Lung (tissue), 12 donors: Measurements from ENCODE around the gene PTGES. TPM values are rescaled to one million over a fixed set of nuclear protein-coding genes. Genes with fewer than 3 reads are reported as not detected.

Source experiments
- ATAC-seq: fragments of 200-7000 bp; cut with Tn5 transposase; one replicate; pipeline ENCODE4 v1.9.1; 2020; ENCODE audit warnings: moderate number of reproducible peaks; ENCODE audit not compliant: insufficient read depth, low FRiP score
- DNase-seq, 3 donors: peaks; one replicate each; pipeline ENCODE4 v3.0.0-alpha.2; 2013 to 2017
- H3K27ac ChIP-seq, 2 donors: one replicate each; pipeline ENCODE4 v1.5.1; 2013; ENCODE audit warnings: mild to moderate bottlenecking in 2 of 2, moderate library complexity in 2 of 2, control low read depth in 1 of 2, inconsistent platforms in 1 of 2, low read depth in 1 of 2, low read length in 1 of 2
- H3K27me3 ChIP-seq, 3 donors: one replicate each; pipeline ENCODE4 v1.5.1; 2013; ENCODE audit warnings: low read length in 2 of 3; ENCODE audit not compliant: control insufficient read depth in 3 of 3, insufficient read depth in 3 of 3
- H3K36me3 ChIP-seq, 4 donors: one replicate each; pipeline ENCODE4 v1.5.1; 2013; ENCODE audit warnings: low read length in 4 of 4, mild to moderate bottlenecking in 1 of 4, moderate library complexity in 1 of 4; ENCODE audit not compliant: control insufficient read depth in 4 of 4, insufficient read depth in 4 of 4
- H3K4me1 ChIP-seq, 5 donors: one replicate each; pipeline ENCODE4 v1.5.1; 2013; ENCODE audit warnings: low read length in 5 of 5, mild to moderate bottlenecking in 2 of 5, moderate library complexity in 1 of 5; ENCODE audit not compliant: control insufficient read depth in 5 of 5, insufficient read depth in 5 of 5
- H3K4me3 ChIP-seq: one replicate; pipeline ENCODE4 v1.5.1; 2013; ENCODE audit warnings: mild to moderate bottlenecking, control low read depth, moderate library complexity
- H3K9ac ChIP-seq, 2 donors: one replicate each; pipeline ENCODE4 v1.5.1; 2013; ENCODE audit warnings: low read length in 2 of 2, control low read depth in 1 of 2; ENCODE audit not compliant: insufficient read depth in 1 of 2
- H3K9me3 ChIP-seq, 4 donors: one replicate each; pipeline ENCODE4 v1.5.1; 2013; ENCODE audit warnings: low read length in 3 of 4, mild to moderate bottlenecking in 1 of 4, moderate library complexity in 1 of 4; ENCODE audit not compliant: control insufficient read depth in 4 of 4, insufficient read depth in 3 of 4
- CTCF ChIP-seq: IDR thresholded peaks from 2 replicates; pipeline ENCODE4 v1.5.1; 2012; ENCODE audit warnings: mild to moderate bottlenecking; ENCODE audit errors: control extremely low read depth, extremely low read depth
- WGBS, 2 donors: extraction: QIAGEN DNeasy Blood & Tissue Kit; methylation state at CpG; one replicate each; pipeline ENCODE4 v1.1.7; 2013; 5-methylcytosine and 5-hydroxymethylcytosine counted together
- polyA plus RNA-seq, 2 donors: library from polyadenylated mRNA; stranded (reverse); fragments of 200-250 nt; gene quantifications; one replicate each; pipeline ENCODE4 v1.2.1, GENCODE V29; 2013
- total RNA-seq, 2 donors: library from RNA; depleted of rRNA in 1 of 2; stranded (reverse); fragments of >200 nt in 1 of 2; gene quantifications; one replicate each; pipeline ENCODE4 v1.2.1, GENCODE V29; 2014 to 2021
- donor health status: control.
- donor health status: control.
- donor health status: Bipolar disorder and iron deficiency.
- donor health status: healthy.
- donor health status: DM: yes; HTN: yes; CAD: no.

The PTGES gene
- total and polyA plus RNA-seq, 4 donors = 8.0 to 19.8 (median 14.0) TPM

GRCh38 chr9:129732946-129733631 is 19.8 kb downstream of the PTGES start:
- no peak overlapping the region for H3K4me3 ChIP-seq
- H3K27ac ChIP-seq = no peak overlapping the region
- H3K27me3 ChIP-seq = peaks cover 0 to 11% (median 0%) of the 10 kb centered on the region in 3 donors
- DNase-seq (no peak), ATAC-seq (no peak)
- 84 to 90% methylated on average over 23 of the region's 23 CpGs for WGBS, 2 donors
- peaks cover 0 to 4% (median 0%) of the 10 kb centered on the region in 5 donors for H3K4me1 ChIP-seq
- H3K36me3 ChIP-seq = no peaks in the 10 kb centered on the region
- H3K9me3 ChIP-seq = no peaks in the 10 kb centered on the region
- H3K9ac ChIP-seq = no peak overlapping the region
- no peak for TF ChIP-seq CTCF

- Histone ChIP-seq H3K27me3 (peaks cover 0 to 10% (median 0%) of the 10 kb centered on the region in 3 donors), H3K27ac (no peak overlapping the region), H3K9me3 (no peaks in the 10 kb centered on the region), H3K4me1 (no peaks in the 10 kb centered on the region), H3K36me3 (no peaks in the 10 kb centered on the region), H3K4me3 (no peak overlapping the region), H3K9ac (no peak overlapping the region)
- ATAC-seq = no peak
- 58 to 66% methylated on average over 10 of the region's 10 CpGs for WGBS, 2 donors
- DNase-seq = no peak
- TF ChIP-seq CTCF = no peak
These were observed 20.7 kb downstream of the PTGES start for GRCh38 chr9:129732100-129732499.

GRCh38 chr9:129731477-129732085 is 21.3 kb downstream of the PTGES start:
- Histone ChIP-seq H3K9ac (no peak overlapping the region), H3K27ac (no peak overlapping the region), H3K4me3 (no peak overlapping the region), H3K36me3 (no peaks in the 10 kb centered on the region), H3K27me3 (peaks cover 0 to 10% (median 0%) of the 10 kb centered on the region in 3 donors), H3K9me3 (no peaks in the 10 kb centered on the region), H3K4me1 (peaks cover 0 to 4% (median 0%) of the 10 kb centered on the region in 5 donors)
- TF ChIP-seq CTCF = no peak
- DNase-seq (no peak), ATAC-seq (no peak)
- 38 to 41% methylated on average over 6 of the region's 6 CpGs for WGBS, 2 donors
